Cardiac muscle cell (in vitro differentiated cells and primary cell): ENCODE data around the gene GABBR2. TPM values are rescaled to one million over a fixed set of nuclear protein-coding genes. Genes with fewer than 3 reads are reported as not detected.

Experiments
- DNase-seq, 2 donors: peaks; one replicate each; pipeline versions ENCODE4 v3.0.0 to v3.0.0-alpha.2; 2010 to 2017; ENCODE audit warnings: low read depth in 1 of 2, low spot score in 1 of 2
- H3K27ac ChIP-seq: fragments of 200-600 bp; sonication (generic); 2 replicates; pipeline ENCODE4 v1.5.1; 2016
- H3K27me3 ChIP-seq: fragments of 200-600 bp; sonication (generic); 2 replicates; pipeline ENCODE4 v1.6.0; 2016; ENCODE audit warnings: control low read depth
- H3K36me3 ChIP-seq: fragments of 200-600 bp; sonication (generic); 2 replicates; pipeline ENCODE4 v1.5.1; 2016; ENCODE audit warnings: control low read depth
- H3K4me1 ChIP-seq: fragments of 200-600 bp; sonication (generic); 2 replicates; pipeline ENCODE4 v1.8.1; 2017; ENCODE audit warnings: low read depth, mild to moderate bottlenecking, mixed run types
- H3K4me3 ChIP-seq: fragments of 200-600 bp; sonication (generic); 2 replicates; pipeline ENCODE4 v1.5.1; 2016; ENCODE audit warnings: mild to moderate bottlenecking
- H3K9me3 ChIP-seq: fragments of 200-600 bp; sonication (generic); 2 replicates; pipeline ENCODE4 v1.5.1; 2017; ENCODE audit warnings: low read depth, mild to moderate bottlenecking, control low read depth
- polyA plus RNA-seq: library from polyadenylated mRNA; unstranded; fragments of >200 nt; fragmentation: Nextera tagmentation; extraction: Ambion mirVana; gene quantifications from 2 replicates; pipeline ENCODE4 v1.2.1, GENCODE V29; 2016
- total RNA-seq: library from RNA; depleted of rRNA; stranded (reverse); fragments of >200 nt; gene quantifications from 2 replicates; pipeline ENCODE4 v1.2.3, GENCODE V29; 2016
- TF ChIP-seq, protein P1 (sequence below): IDR thresholded peaks from 2 replicates; pipeline ENCODE4 v1.5.1; 2012; ENCODE audit warnings: low read depth, mild to moderate bottlenecking, low read length

GABBR2 gene
- total and polyA plus RNA-seq, 2 experiments from 2014 or later: 0.06 TPM; not detected in 1

DNA sequence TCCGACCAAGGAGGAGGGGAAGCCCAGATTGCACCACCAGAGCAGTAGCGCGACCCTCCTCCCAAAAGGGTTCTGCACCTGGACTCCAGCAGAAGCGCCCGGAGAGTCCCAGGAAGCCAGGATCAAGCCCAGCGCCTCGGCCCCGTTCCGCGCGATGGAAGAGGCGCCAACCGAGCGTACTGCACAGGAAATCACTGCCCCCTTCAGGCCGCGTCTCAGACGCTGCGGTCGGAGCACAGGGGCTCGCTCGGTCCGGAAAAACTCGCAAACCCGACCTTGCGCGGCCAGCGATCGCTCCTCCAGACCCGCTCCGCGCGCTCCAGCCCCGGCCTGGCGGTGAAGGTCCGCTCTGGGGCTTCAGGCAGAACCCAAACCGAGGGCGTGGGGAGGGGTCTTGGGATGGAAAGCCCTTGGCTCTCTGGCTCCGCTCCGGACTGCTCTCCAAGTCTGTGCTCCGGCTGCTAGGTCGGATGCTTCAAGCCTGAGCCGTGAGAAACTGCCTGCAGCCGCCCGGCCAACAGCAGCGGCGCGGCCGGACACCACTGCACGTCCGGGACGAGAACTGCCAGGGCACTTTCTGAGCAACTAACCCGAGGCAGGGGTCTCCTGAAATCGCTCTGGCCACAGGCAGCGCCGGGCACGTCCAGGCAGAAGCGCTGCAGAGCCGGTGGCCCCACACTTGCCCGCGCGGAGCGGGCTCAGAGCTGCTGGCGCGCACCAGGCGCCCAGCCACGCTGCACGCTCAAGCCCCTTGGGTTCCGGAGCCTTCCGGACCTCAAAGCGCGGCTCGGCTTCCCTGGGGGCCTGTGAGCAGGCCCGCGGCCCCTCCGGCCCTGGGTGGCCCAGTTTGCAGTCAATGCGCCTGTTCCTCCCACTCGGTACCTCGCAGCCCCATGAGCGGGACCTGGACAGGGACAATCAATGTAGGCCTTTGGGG lies 1.3 kb downstream of the GABBR2 start:
- Histone ChIP-seq H3K27me3 (peaks cover 86% of the 10 kb centered on the region), H3K9me3 (no peaks in the 10 kb centered on the region), H3K36me3 (no peaks in the 10 kb centered on the region), H3K27ac (no peak overlapping the region), H3K4me1 (peaks cover 10% of the 10 kb centered on the region), H3K4me3 (peak overlapping the region; percentile 22)
- DNase-seq: peak; percentile 86
- TF ChIP-seq, protein P1, sequence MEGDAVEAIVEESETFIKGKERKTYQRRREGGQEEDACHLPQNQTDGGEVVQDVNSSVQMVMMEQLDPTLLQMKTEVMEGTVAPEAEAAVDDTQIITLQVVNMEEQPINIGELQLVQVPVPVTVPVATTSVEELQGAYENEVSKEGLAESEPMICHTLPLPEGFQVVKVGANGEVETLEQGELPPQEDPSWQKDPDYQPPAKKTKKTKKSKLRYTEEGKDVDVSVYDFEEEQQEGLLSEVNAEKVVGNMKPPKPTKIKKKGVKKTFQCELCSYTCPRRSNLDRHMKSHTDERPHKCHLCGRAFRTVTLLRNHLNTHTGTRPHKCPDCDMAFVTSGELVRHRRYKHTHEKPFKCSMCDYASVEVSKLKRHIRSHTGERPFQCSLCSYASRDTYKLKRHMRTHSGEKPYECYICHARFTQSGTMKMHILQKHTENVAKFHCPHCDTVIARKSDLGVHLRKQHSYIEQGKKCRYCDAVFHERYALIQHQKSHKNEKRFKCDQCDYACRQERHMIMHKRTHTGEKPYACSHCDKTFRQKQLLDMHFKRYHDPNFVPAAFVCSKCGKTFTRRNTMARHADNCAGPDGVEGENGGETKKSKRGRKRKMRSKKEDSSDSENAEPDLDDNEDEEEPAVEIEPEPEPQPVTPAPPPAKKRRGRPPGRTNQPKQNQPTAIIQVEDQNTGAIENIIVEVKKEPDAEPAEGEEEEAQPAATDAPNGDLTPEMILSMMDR: peak; percentile 70

DNA sequence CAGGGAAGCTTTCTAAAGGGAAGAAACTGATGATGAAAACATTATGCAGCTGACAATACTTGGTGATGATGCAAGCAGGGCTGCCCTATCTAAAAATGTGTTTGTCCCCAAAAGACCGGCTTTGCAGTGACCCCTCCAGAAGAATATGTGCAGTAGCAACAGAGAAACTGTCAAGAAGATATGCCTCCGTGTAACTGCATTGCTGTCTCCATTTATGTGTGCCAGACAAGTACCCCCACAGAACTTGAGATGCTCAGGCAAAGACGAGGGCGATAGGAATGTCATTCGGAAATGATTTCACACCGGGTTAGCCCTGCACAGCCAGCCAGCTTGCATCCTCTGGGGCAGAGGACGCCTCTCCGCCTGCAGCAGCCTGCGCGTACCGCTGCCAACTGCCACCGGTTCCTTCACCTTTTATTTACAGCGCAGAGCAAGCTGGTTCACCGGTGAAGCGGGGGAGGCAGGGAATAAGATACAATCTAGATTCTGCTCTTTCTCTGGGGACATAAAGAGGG lies 2.0 kb downstream of the GABBR2 start:
- Histone ChIP-seq H3K4me3 (peak overlapping the region; percentile 22), H3K9me3 (no peaks in the 10 kb centered on the region), H3K4me1 (peaks cover 10% of the 10 kb centered on the region), H3K36me3 (no peaks in the 10 kb centered on the region), H3K27ac (no peak overlapping the region), H3K27me3 (peaks cover 78% of the 10 kb centered on the region)
- TF ChIP-seq, protein P1: no peak
- peak in 1 of 2 donors; percentile 33 for DNase-seq

DNA sequence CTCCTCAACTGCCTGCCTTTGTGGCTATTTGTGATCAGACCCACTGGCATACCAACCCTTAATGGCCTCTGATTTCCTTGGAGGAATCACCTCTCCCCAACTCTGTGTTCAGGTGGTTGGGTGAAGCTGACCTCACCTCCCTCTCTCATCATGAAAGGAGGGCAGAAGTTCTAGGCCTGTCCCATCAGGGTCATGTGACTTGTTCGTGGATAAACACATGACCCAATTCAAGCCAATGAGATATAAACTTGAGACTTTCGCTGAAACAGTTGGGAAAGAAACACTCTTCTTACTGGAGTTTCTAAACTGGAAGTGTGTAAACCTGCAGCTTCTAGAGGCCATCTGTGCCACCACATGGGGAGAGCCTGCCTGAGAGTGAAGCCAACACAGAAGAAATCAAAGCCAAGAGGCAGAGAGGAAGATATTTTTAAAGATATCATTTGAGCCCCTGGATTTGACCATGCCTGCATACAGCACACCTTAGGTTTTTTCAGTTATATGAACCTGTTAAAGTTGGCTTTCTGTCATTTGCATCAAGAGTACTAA lies 5.8 kb downstream of the GABBR2 start:
- Histone ChIP-seq H3K9me3 (no peaks in the 10 kb centered on the region), H3K4me1 (peaks cover 10% of the 10 kb centered on the region), H3K27me3 (peaks cover 48% of the 10 kb centered on the region), H3K4me3 (no peak overlapping the region), H3K27ac (no peak overlapping the region), H3K36me3 (no peaks in the 10 kb centered on the region)
- TF ChIP-seq, protein P1: no peak
- DNase-seq: no peak

DNA sequence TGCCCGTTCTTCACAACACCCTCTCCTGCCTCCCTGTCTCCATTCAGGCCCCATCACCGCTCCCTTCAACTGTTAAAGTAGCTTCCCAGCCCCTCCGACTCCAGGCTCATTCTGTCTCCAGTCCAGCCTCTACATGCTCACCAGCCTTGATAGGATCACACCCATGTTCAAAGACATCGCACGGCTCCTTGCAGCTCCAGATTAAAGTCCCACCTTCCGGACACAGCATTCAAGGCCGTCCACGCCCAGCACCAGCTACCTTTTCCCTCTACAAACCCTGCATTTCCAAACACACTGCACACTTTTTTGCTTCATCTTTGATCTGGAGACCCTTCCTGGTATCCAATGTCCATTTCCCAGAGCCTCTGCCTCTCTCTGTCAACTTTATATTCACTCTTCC lies 6.4 kb downstream of the GABBR2 start:
- DNase-seq: no peak
- peaks cover 5% of the 10 kb centered on the region for H3K4me1 ChIP-seq
- no peak overlapping the region for H3K4me3 ChIP-seq
- peaks cover 47% of the 10 kb centered on the region for H3K27me3 ChIP-seq
- no peak overlapping the region for H3K27ac ChIP-seq
- H3K36me3 ChIP-seq: no peaks in the 10 kb centered on the region
- TF ChIP-seq, protein P1: no peak
- no peaks in the 10 kb centered on the region for H3K9me3 ChIP-seq

DNA sequence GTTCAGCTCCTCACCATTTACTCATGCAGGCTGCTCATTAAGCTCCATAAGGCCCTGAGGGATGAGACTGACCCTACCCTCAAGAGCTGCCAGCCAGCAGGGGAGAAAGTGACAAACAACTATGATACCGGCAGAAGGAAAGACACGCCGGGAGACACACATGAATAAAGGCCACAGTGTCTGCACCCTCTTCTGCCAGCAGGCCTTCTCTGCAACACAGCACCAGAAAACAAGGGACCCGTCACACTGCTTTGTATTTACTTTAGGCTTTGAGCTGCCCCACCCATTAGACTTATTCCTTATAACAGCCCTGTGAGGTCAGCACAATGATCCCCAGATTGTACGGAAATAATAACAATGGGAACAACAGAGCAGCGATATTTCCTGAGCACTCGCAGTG lies 7.2 kb downstream of the GABBR2 start:
- Histone ChIP-seq H3K27ac (no peak overlapping the region), H3K4me3 (no peak overlapping the region), H3K4me1 (no peaks in the 10 kb centered on the region), H3K36me3 (no peaks in the 10 kb centered on the region), H3K27me3 (peaks cover 39% of the 10 kb centered on the region), H3K9me3 (no peaks in the 10 kb centered on the region)
- DNase-seq: no peak
- TF ChIP-seq, protein P1: no peak
